Ovary (tissue), 9 donors: ENCODE results near the gene OPN3. TPM values are rescaled to one million over a fixed set of nuclear protein-coding genes. Genes with fewer than 3 reads are reported as not detected.

ENCODE experiments used
- DNase-seq, 5 donors: peaks; one replicate each; pipeline ENCODE4 v3.0.0-alpha.2; 2019 to 2020
- H3K27ac ChIP-seq, 2 donors: fragments of 200-600 bp; one replicate each; pipeline versions ENCODE4 v1.5.1 to v1.8.0; 2019 to 2022
- H3K27me3 ChIP-seq: fragments of 200-600 bp; one replicate; pipeline ENCODE4 v1.8.0; 2022
- H3K36me3 ChIP-seq: fragments of 200-600 bp; sonication (generic); one replicate; pipeline ENCODE4 v1.5.1; 2019
- H3K4me1 ChIP-seq: one replicate; pipeline ENCODE4 v1.8.1; 2013; ENCODE audit warnings: mild to moderate bottlenecking, moderate library complexity; ENCODE audit not compliant: insufficient read depth
- H3K4me3 ChIP-seq: fragments of 200-600 bp; sonication (generic); one replicate; pipeline ENCODE4 v1.5.1; 2017
- H3K9me3 ChIP-seq, 2 donors: fragments of 200-600 bp in 1 of 2; sonication (generic) in 1 of 2; one replicate each; pipeline versions ENCODE4 v1.5.1 to v1.8.1; 2013 to 2019; ENCODE audit warnings: mild to moderate bottlenecking in 1 of 2, moderate library complexity in 1 of 2
- EP300 ChIP-seq: sonication (generic); formaldehyde crosslinking; IDR thresholded peaks from one replicate; pipeline ENCODE4 v1.6.1; 2017; ENCODE audit warnings: antibody characterized with exemption
- POLR2A ChIP-seq: fragments of 450-650 bp; IDR thresholded peaks from one replicate; pipeline ENCODE4 v1.6.1; 2017; ENCODE audit warnings: antibody characterized with exemption, mild to moderate bottlenecking, moderate library complexity
- WGBS, 3 donors: extraction: QIAGEN DNeasy Blood & Tissue Kit in 1 of 3; methylation state at CpG; one replicate each; pipeline versions ENCODE4 v1.1.5 to v1.1.7; 2013 to 2017; 5-methylcytosine and 5-hydroxymethylcytosine counted together
- intact Hi-C, 4 donors: fragments of 100-400 bp; cut with DNase I; formaldehyde crosslinking; loops; one replicate each; pipeline versions ENCODE4 v1.11.0 to v1.15.1; 2022 to 2023
- polyA plus RNA-seq, 2 donors: library from polyadenylated mRNA; stranded (reverse); fragments of 200-250 nt in 1 of 2; fragments of 350-450 nt in 1 of 2; fragmentation: Illumina TruSeq in 1 of 2; extraction: RNeasy Lipid Tissue Mini Kit (QIAGEN cat#74804) in 1 of 2; gene quantifications; one replicate each; pipeline ENCODE4 v1.2.3, GENCODE V29; 2013 to 2014
- total RNA-seq, 7 donors: library from RNA; depleted of rRNA in 2 of 7; stranded (reverse); fragments of >200 nt in 2 of 7; fragmentation: NEBNext Ultra II Directional in 3 of 7; extraction: Animal tissue kit (Norgen Biotek cat#: 25700) in 3 of 7; gene quantifications; one replicate each; pipeline versions ENCODE4 v1.1.0 to v1.2.4, GENCODE V29; 2016 to 2023
- TF ChIP-seq, protein P1 (sequence below), 3 donors: fragments of 450-650 bp in 2 of 3; fragments of 200-600 bp in 1 of 3; IDR thresholded peaks; one replicate each; pipeline versions ENCODE4 v1.5.1 to v1.8.0; 2016 to 2022; ENCODE audit warnings: antibody characterized with exemption in 3 of 3, mild to moderate bottlenecking in 1 of 3
- donor health status: DM: no; HTN: no; CAD: no; lungs with moderate emphysema.
- donor health status: DM: no; HTN: no; CAD: no.
- donor health status: Bipolar disorder and iron deficiency.
- donor health status: DM: yes; HTN: yes; CAD: no.
- donor health status: DM: no; HTN: no; CAD: no.
- donor health status: DM: yes; HTN: yes; CAD: no.

Gene OPN3
- total and polyA plus RNA-seq, 9 donors, result 5.3 to 30.3 (median 9.5) TPM

DNA sequence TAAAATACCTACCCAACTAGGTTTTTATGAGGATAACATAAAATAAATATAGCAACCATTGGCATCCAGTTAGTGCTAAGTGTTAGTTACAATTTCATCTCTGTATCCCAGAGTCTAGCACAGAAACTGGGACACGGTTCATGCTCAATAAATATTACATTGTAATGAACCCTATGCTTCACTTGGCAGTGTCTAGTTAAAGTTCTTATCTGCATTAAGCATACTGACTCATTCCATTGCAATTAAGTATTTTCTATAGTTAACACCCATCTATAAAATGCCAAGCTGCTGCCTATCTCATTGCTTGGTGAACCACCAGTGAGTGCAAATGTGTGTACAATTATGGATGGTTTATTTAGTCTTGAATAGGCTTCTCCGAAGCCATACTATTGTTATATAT is 15.2 kb downstream of the OPN3 start:
- H3K4me3 ChIP-seq, result no peak overlapping the region
- H3K9me3 ChIP-seq, result no peaks in the 10 kb centered on the region
- no peaks in the 10 kb centered on the region for H3K36me3 ChIP-seq
- WGBS, 3 donors, result 84 to 88% (median 85%) methylated on average over 2 of the region's 2 CpGs
- TF ChIP-seq POLR2A, result no peak
- TF ChIP-seq, protein P1, sequence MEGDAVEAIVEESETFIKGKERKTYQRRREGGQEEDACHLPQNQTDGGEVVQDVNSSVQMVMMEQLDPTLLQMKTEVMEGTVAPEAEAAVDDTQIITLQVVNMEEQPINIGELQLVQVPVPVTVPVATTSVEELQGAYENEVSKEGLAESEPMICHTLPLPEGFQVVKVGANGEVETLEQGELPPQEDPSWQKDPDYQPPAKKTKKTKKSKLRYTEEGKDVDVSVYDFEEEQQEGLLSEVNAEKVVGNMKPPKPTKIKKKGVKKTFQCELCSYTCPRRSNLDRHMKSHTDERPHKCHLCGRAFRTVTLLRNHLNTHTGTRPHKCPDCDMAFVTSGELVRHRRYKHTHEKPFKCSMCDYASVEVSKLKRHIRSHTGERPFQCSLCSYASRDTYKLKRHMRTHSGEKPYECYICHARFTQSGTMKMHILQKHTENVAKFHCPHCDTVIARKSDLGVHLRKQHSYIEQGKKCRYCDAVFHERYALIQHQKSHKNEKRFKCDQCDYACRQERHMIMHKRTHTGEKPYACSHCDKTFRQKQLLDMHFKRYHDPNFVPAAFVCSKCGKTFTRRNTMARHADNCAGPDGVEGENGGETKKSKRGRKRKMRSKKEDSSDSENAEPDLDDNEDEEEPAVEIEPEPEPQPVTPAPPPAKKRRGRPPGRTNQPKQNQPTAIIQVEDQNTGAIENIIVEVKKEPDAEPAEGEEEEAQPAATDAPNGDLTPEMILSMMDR (IDR thresholded peaks at IDR 0.05), result no peak
- TF ChIP-seq EP300, result no peak
- DNase-seq, result no peak
- intact Hi-C loops, result no loop called here
- H3K27ac ChIP-seq, result no peak overlapping the region
- no peaks in the 10 kb centered on the region for H3K4me1 ChIP-seq
- H3K27me3 ChIP-seq, result no peaks in the 10 kb centered on the region

DNA sequence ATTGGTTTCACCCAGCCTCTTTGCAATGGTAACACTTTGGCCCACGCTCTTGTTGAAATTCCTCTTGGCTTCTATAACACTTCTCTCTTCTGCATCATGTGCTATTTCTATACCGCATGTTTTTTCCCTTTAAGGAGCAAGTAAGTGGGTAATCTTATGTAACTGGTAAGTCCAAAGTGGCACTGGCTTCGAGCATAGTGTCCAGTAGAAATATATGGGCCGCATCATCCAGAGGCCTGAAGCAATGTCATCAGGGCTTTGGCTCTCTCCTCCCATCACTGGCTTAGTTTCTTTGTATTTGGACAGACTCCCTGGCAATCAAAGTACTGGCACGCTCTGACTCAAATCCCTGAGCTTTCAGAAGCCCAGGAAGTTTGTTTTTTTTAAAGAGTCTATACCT is 17.5 kb downstream of the OPN3 start:
- Histone ChIP-seq H3K27ac (no peak overlapping the region), H3K4me1 (no peaks in the 10 kb centered on the region), H3K4me3 (no peak overlapping the region), H3K9me3 (no peaks in the 10 kb centered on the region), H3K27me3 (no peaks in the 10 kb centered on the region), H3K36me3 (no peaks in the 10 kb centered on the region)
- no peak for DNase-seq
- WGBS, 3 donors, result 85 to 94% (median 92%) methylated on average over 5 of the region's 5 CpGs
- no peak for TF ChIP-seq EP300
- TF ChIP-seq, protein P1 (IDR thresholded peaks at IDR 0.05), result no peak
- intact Hi-C loops, result no loop called here

DNA sequence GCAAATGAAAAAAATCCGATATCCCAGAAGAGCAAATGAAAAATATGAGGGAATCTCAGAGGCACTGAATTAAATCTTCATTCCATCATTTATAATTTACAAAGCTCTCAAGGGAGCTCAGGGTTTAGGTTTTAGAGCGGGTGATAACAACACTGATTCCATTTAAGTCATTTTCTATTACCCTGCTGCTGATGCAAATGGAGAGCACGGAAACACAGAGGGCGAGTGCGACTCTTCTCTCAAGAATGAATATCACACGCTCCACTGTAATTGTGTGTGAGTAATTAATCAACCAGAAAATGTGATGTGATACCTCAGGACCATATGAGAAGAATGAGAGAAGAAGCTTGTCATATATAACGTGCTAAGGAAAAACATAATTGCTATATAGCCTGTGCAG is 22.7 kb downstream of the OPN3 start:
- no peak for DNase-seq
- no peak overlapping the region for H3K27ac ChIP-seq
- H3K4me1 ChIP-seq, result no peaks in the 10 kb centered on the region
- no peaks in the 10 kb centered on the region for H3K9me3 ChIP-seq
- no peak overlapping the region for H3K4me3 ChIP-seq
- H3K36me3 ChIP-seq, result no peaks in the 10 kb centered on the region
- no peak for TF ChIP-seq EP300
- no peak for TF ChIP-seq POLR2A
- TF ChIP-seq, protein P1 (IDR thresholded peaks at IDR 0.05), result no peak
- intact Hi-C loops, result loop anchor here in 1 of 4 donors (5.0 kb wide), 1 partner anchor 220 kb away; no protein-coding TSS in a partner anchor
- H3K27me3 ChIP-seq, result no peaks in the 10 kb centered on the region
- WGBS, 3 donors, result 96 to 97% (median 96%) methylated on average over 7 of the region's 7 CpGs

DNA sequence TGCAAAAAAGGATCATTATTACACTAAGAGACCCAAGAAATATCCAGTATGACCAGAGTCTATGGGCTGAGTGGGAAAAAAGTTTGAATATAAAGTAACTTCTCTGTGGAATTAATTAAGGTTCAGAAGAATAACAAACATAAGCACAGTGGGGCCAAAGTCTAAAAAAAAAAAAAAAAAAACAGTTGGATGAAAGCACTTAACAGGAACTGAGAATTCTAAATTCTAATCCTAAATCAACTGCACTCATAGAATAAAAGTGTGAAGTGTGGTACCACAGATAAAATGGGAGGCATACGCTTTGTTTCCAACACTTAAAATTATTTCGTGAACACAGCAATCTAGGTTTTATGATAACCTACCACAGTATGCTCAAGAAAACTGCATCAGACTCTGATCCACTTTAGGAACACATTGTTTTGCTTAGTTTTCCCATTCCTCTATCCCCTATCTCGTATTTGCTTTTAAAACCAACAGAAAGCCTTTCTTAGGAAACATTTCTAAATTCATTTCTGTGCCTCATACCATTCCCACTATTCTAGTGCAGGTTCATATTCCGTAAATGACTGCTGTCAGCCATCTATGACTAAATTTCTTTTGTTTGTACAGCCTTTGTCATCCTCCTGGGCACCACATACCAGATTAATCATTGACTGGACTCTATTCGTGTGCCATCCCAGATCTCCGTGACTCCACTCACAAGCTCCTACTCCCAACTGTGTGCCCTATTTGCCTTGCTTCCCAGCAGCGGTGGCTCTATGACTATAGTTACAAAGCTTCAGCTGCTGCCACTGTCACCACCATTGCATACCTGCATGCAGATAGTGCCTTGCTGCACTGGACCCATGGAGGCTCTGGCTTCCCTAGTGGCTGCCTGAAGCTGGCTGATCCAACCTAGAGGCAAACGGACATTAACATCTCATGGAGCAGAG is 24.9 kb downstream of the OPN3 start:
- H3K4me1 ChIP-seq, result no peaks in the 10 kb centered on the region
- intact Hi-C loops, result loop anchor here in 1 of 4 donors (5.0 kb wide), 1 partner anchor 222 kb away; no protein-coding TSS in a partner anchor
- H3K27me3 ChIP-seq, result no peaks in the 10 kb centered on the region
- H3K4me3 ChIP-seq, result no peak overlapping the region
- TF ChIP-seq POLR2A (no peak), EP300 (no peak)
- TF ChIP-seq, protein P1 (IDR thresholded peaks at IDR 0.05), result no peak
- 52 to 66% (median 60%) methylated on average over 8 of the region's 8 CpGs for WGBS, 3 donors
- H3K9me3 ChIP-seq, result no peaks in the 10 kb centered on the region
- no peak for DNase-seq
- no peak overlapping the region for H3K27ac ChIP-seq
- H3K36me3 ChIP-seq, result no peaks in the 10 kb centered on the region
